ENCODE results near the gene SUPT20H.
A peak's percentile ranks its signal among the peaks of the same experiment; 100 is the strongest.

The SUPT20H gene

DNA sequence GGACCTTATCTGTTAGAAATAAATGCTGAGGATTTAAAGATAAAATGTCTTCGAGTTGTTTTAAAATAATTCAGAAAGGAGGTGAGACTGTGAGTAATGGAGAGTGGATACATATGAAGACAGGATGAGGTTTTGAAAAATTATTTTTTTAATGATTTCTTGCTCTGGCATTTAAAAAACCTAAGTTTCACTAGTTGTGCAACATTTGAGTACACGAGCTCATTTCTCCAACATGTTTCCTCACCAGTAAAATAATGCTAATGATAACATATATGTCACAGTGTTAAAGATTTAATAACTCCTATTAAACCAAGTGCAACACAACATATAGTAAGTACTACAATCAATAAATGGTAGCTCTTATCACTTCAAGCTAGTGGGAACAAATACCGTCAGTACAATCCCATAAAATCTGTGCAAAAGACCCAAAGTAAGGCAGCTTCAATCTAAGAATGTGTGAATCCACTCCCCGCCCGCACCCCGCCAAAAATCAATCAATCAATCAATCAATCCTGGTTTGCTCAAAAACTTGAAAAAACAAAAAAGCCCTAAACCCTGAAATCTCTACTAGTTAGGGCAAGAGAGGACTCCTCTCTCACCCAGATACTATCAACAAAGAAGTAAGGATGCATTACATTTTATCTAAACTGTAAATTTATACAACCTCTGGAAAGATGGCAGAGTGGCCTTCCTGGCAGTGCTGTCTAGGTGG, 61.6 kb downstream of the SUPT20H start:
- no peak for DNase-seq

DNA sequence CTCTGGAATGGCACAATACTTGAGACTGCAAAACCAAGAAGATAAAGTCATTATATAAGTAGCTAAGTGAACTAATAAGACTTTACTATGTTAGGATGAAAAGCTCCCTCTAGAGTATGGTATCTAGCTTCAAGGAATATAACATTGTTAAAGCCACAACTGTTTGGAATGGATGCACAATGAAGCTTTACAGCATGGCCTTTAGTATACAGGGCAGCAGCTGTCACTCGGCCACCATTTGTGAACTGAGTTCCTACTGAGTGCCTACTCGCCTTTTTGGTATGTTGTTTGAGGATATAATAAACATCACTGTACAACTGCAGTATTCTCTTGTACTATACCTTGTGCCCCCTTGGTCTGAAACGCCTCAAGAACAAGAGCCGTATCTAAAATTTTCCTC, 67.1 kb downstream of the SUPT20H start:
- DNase-seq = no peak

DNA sequence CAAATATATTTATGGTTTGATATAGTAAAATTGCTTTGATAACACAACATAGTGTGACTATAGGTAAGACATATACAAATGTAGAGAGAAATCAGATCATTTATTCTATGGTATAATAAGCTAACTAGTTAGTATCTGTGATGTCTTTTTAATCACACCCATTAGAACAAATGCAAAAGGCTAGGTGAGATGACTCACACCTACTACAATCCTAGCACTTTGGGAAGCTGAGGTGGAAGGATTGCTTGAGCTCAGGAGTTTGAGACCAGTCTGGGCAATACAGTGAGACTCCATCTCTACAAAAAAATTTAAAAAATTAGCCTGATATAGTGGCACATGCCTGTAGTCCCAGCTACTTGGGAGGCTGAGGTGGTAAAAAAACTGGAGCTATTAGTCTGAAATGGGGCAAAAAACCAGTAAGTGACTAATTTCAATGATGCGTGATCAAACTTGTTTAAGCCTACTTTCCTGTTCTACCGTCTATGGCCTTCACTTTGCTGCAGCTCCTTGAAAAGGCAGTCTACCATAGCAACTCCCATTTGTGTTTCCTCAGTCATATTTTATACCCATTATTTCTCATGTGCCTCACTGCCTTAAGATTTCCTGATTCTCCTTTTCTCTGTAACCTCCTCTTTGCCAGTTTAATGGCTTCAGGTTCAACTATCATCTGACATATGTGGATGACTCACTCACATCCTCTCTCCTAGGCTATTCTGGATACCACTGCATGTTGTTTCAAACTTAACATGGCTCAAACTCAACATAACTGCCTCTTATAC, 72.8 kb downstream of the SUPT20H start:
- peak; percentile 58 for DNase-seq

DNA sequence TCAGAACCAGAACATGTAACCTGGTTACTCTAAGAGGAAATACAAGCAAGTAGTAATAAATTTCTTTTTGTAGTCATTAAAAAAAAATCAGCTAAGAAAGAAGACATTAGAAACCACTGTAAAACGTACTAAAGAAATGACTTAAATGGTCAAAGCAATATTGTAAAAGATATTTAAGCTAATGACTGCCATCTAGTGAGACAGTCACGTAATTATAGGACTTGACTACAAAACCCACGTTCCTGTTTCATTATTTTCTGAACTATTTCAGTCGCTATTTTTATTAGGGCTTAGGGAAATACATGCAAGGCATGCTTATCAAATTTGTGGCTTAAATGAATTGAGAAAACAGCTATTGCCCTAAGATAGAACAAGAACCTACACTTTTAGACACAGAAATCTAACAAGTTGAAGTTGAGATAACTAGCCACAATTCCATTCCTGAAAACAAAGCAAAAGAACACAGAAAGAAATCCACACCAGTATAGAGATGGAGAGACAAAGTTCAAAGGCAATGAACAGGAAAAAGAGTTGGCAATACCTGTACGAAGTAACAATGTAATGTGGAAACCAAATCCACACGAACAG, 78.2 kb downstream of the SUPT20H start:
- DNase-seq = peak; percentile 67

DNA sequence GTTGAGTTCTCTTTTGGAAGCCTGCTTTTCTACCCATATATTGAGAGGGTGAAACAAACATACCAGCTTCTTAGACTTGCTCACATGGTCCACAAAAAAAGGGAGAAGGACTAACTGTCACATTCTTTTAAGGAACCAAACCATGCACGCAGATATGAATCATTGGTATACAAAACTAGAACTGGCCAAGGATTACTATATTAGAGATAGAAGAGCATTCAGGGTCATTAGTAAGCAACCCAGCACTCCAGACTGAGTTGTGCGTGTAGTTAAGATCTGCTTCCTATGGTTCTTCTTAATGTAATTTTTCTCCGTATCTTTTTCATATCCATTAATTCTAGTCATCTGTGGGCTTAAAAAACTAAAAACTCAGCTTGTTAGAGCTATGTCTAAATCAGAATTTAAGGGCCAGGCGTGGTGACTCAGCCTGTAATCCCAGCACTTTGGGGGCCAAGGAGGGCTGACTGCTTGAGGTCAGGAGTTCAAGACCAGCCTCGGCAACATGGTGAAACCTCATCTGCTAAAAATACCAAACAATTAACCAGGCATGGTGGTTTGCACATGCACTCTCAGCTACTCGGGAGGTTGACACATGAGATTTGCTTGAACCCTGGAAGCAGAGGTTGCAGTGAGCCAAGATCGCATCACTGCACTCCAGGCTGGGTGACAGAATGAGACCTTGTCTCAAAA, 80.0 kb downstream of the SUPT20H start:
- DNase-seq = no peak

DNA sequence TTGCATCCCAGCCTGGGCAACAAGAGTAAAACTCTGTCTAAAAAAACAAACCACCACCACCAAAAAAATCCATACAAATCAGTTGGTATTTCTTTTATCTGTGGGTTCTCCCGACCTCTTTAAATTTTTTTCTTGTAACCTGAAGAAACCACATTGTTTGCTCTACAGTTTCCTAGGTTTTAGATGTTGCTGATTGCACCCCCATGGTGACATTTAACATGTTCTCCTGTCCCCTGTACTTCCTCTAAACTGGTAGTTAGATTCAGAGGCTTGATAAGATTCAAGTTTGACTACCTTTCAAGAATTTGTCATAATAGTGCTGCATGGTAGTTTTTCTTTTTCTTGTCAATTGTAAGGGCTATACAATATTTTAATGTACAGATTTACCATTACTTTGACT, 84.3 kb downstream of the SUPT20H start:
- DNase-seq = no peak

DNA sequence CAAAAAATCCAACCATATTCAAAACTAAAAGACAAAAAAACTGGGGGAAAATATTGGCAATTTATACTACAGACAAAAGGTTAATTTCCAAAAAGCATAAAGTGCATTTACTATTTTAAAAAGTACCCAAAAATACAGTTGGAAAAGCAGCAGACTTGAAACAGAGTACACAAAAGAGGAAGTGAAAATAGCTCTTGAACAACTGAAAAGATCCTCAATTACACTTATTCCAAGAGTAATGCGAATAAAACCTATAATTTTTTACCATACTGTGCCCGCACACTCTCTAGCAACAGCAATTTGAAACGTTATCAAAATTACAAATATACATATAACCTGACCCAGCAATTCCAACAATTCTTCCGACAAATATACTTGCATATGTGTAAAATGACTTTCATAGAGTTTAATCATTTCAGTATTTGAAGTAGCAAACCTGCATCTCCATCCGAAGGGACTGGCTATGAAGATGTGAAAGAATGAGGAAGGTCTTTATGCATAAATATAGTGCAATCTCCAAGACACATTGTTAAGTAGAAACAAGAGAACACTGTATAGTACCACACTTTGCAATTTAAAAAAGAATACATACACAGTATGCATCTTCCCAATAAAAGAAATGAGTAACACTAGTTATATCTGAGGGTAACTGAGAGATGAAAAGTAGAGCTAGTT, 85.7 kb downstream of the SUPT20H start:
- DNase-seq = no peak

DNA sequence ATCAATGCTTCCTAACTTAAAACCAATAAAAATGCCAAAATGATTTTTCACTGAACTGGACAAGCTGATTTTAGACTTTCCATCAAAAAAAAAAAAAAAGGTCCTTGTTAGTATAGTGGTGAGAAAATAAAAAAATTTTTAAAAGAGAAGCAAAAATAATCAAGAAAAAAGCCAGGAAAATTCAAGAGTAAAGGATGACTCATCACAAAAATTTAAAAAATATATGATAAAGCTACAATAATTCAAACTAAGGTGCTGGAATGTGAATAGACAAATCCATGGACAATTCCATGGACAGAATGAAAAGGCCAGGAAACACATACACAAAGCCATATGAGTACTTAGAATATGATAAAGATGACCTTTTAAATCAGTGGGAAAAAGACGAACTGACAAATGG, 86.5 kb downstream of the SUPT20H start:
- DNase-seq = no peak

DNA sequence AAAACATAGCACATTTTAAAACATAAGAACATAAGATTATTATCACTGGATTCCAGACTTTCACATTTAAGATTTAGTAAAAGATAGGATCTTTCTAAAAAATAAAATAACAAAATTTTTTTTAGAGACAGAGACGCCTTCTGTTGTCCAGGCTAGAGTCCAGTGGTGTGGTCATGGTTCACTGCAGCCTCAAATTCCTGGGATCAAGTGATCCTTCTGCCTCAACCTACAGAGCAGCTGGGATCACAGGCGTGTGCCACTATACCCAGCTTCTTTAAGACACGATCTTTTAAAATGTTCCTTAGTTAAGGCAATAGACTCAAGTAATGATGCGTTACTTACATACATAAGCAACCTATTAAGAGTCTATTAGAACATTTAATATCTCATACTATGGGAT, 93.1 kb downstream of the SUPT20H start:
- no peak for DNase-seq

DNA sequence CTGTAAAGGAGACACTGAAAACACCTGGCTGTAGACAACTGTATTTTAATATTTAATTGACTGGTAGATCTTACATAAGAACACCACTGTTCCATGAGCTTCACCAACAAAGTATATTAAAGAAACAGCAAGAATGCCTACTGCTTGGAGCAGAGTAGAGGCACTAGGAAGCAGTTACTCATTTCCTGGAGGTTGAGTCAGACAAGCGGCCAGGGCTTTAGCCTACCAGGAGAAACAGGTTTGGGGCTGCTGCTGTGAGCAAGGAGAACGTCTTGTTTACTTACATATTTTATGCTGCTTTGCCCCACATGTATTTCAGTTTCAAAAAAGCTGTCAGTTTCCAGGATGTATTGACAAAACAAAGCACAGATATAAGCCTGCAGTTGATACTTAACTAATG, 93.7 kb downstream of the SUPT20H start:
- peak; percentile 52 for DNase-seq

DNA sequence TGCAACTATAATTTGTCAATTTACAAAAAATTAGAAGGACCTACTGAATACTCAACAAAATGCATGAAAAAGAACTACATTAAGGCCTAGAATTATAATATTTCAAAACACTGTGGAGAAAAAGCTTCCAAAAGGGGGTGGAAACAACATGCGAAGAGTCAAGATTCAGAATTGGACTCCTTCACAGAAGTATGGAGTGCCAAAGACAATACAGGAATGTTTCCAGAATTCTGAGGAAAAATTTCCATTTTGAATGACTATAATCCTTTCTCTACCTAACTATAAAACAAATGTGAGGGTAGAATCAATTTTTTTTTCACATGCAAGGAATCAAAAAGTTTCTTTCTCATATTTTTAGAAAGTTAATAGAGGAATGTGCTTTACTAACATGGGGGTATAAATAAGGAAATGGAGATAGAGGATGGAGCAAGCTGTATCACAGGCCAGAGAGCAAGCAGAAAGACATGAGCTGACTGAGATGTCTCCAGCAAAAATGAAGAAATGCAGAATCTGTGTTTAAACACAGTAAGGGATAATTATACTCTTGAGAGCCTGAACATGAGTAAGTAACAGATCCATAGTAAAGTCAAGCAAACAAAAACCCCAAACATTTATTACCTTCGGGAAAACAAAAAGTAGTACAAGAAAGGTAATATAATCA, 99.9 kb downstream of the SUPT20H start:
- DNase-seq = no peak
